ENCODE results near the gene PTPRJ.

The PTPRJ gene

DNA sequence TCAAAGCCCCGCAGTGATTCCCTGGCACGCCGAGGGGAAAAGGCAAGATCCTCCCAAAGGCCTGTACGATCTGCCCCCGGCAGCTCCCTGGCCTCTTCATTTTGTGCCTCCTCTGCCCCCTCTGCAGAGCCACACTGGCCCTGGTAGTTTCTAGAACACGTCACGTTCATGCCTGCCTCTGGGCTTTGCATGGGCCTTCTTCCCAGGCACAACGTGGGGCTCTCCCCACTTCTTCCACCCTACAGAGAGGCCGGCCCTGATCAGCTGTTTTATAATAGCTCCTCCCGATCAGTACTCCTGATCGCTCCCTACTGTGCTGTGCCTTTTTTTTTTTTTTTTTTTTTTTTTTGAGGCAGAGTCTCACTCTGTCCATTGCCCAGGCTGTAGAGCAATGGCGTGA is 78.4 kb downstream of the PTPRJ start:
- Mint-ChIP-seq H3K4me1 (peaks cover 16% of the 10 kb centered on the region), H3K36me3 (ENCODE audit: low read depth) (no peaks in the 10 kb centered on the region), H3K9me3 (no peaks in the 10 kb centered on the region), H3K27ac (no peak overlapping the region), H3K27me3 (ENCODE audit: low read depth) (no peaks in the 10 kb centered on the region), H3K4me3 (no peak overlapping the region)
- no peak for TF ChIP-seq CTCF (IDR thresholded peaks at IDR 0.05; ENCODE audit: unreplicated experiment in 3 of 3)

- TF ChIP-seq CTCF (IDR thresholded peaks at IDR 0.05; ENCODE audit: unreplicated experiment in 3 of 3): no peak
- peak overlapping the region; percentile 74 to 97 (median 92) for H3K27ac Mint-ChIP-seq
Measured at GRCh38 chr11:48062649-48063048, 82.3 kb downstream of the PTPRJ start.

GRCh38 chr11:48063424-48063978 is 83.1 kb downstream of the PTPRJ start:
- Mint-ChIP-seq H3K27ac (peak overlapping the region; percentile 96 to 97 (median 97)), H3K27me3 (ENCODE audit: low read depth) (no peaks in the 10 kb centered on the region), H3K4me3 (peak overlapping the region; percentile 27 to 45 (median 40)), H3K36me3 (ENCODE audit: low read depth) (no peaks in the 10 kb centered on the region), H3K9me3 (no peaks in the 10 kb centered on the region), H3K4me1 (peaks cover 22% of the 10 kb centered on the region)
- no peak for TF ChIP-seq CTCF (IDR thresholded peaks at IDR 0.05; ENCODE audit: unreplicated experiment in 3 of 3)

More at GRCh38 chr11:48062649-48063048, 82.3 kb downstream of the PTPRJ start:
- Mint-ChIP-seq H3K9me3 (no peaks in the 10 kb centered on the region), H3K4me1 (peaks cover 22% of the 10 kb centered on the region), H3K36me3 (ENCODE audit: low read depth) (no peaks in the 10 kb centered on the region), H3K27me3 (ENCODE audit: low read depth) (no peaks in the 10 kb centered on the region), H3K4me3 (no peak overlapping the region)

GRCh38 chr11:48064306-48064705 is 83.9 kb downstream of the PTPRJ start:
- Mint-ChIP-seq H3K4me3 (peak overlapping the region in 2 of 3 experiments; percentile 11 to 27), H3K27me3 (ENCODE audit: low read depth) (no peaks in the 10 kb centered on the region), H3K4me1 (peaks cover 22% of the 10 kb centered on the region), H3K36me3 (ENCODE audit: low read depth) (peaks cover 3% of the 10 kb centered on the region), H3K9me3 (no peaks in the 10 kb centered on the region), H3K27ac (peak overlapping the region; percentile 96 to 97 (median 97))
- no peak for TF ChIP-seq CTCF (IDR thresholded peaks at IDR 0.05; ENCODE audit: unreplicated experiment in 3 of 3)

DNA sequence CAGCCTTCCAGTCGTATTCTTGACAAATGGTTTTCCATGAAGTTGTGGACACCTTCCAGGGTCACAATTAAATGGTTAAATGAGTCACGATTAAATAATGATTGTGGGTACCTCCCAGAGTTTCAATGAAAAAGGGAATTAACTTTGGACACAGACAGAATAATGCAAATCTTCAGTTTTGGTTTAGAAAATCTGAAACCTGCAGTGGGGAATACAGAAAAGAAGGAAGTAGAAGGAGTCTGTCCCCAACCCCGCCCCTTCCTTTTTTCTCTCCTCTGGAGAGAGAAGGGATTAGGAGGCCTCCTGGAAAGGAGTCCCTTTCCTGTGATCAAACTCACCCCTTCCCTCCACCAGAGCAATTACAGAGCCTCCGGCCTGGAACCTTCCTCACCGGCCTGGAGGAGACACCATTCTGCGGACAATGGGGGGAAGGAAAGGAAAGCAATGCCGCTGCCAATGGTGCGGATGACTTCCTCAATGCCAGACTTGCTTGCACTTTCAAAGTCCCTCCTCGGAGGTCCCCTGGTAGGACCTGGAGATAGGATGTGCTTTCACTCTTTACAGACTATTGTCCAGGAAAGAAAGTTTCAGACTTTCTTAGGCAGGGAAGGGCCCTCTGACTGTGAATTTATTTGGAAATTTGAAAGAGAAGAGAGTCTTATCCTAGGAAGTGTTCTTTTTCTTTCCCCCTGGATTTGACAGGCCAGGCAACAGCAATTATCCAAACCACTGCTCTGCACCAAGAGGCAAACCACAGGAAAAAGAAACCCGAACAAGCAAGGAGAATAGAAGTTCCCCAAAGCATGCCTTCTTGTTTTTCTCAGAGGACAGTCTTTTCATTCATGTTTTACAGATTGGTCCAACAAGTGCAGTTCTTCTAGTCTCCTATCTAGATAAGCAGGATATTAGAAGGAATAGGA is 86.8 kb downstream of the PTPRJ start:
- Mint-ChIP-seq H3K9me3 (no peaks in the 10 kb centered on the region), H3K27ac (peak overlapping the region; percentile 61 to 74 (median 71)), H3K4me3 (no peak overlapping the region), H3K27me3 (ENCODE audit: low read depth) (no peaks in the 10 kb centered on the region), H3K4me1 (peaks cover 22% of the 10 kb centered on the region), H3K36me3 (ENCODE audit: low read depth) (peaks cover 7% of the 10 kb centered on the region)
- TF ChIP-seq CTCF (IDR thresholded peaks at IDR 0.05; ENCODE audit: unreplicated experiment in 3 of 3): no peak

Measured in nephron (organoid).